HepG2 (cell line): ENCODE results near the gene CAMK2D. TPM values are rescaled to one million over a fixed set of nuclear protein-coding genes. Genes with fewer than 3 reads are reported as not detected.

Experiments
- ASH2L ChIP-seq: fragments of 300-600, 200-600 bp; sonication (generic); IDR thresholded peaks from 2 replicates; pipeline ENCODE4 v1.7.0; 2017; ENCODE audit warnings: low read depth, mild to moderate bottlenecking, moderate library complexity, mixed read lengths, low read length; ENCODE audit not compliant: insufficient read length
- FOXO1 ChIP-seq: sonication (generic); formaldehyde crosslinking; IDR thresholded peaks from 2 replicates; pipeline ENCODE4 v1.4.0; 2020; ENCODE audit warnings: missing genetic modification reagents
- KDM6A ChIP-seq: IDR thresholded peaks from 2 replicates; pipeline ENCODE4 v1.6.1; 2016; ENCODE audit warnings: low read depth
- MAFF ChIP-seq: IDR thresholded peaks from 2 replicates; pipeline ENCODE4 v1.6.1; 2011; ENCODE audit warnings: low read depth, low read length, improper control_type of control experiment
- MAFK ChIP-seq, 2 experiments: IDR thresholded peaks in 1 of 2; conservative IDR thresholded peaks in 1 of 2; 2 replicates each; pipeline ENCODE4 v1.6.1; 2011; ENCODE audit warnings: improper control_type of control experiment in 2 of 2, low read length in 2 of 2
- MED8 ChIP-seq: sonication (generic); formaldehyde crosslinking; IDR thresholded peaks from 2 replicates; pipeline ENCODE4 v1.8.1; 2023; ENCODE audit warnings: mild to moderate bottlenecking, missing genetic modification reagents; ENCODE audit not compliant: insufficient replicate concordance
- NAIF1 ChIP-seq: sonication (generic); formaldehyde crosslinking; IDR thresholded peaks from 2 replicates; pipeline ENCODE4 v1.5.0; 2020; ENCODE audit warnings: mild to moderate bottlenecking, missing genetic modification reagents, borderline replicate concordance
- ZNF33B ChIP-seq: sonication (generic); formaldehyde crosslinking; IDR thresholded peaks from 2 replicates; pipeline ENCODE4 v1.5.1; 2020; ENCODE audit warnings: mild to moderate bottlenecking, missing genetic modification reagents
- ZNF703 ChIP-seq: sonication (generic); formaldehyde crosslinking; IDR thresholded peaks from 2 replicates; pipeline ENCODE4 v1.5.1; 2020; ENCODE audit warnings: missing genetic modification reagents, mild to moderate bottlenecking, moderate library complexity, borderline replicate concordance
- ZNF775 ChIP-seq: sonication (generic); formaldehyde crosslinking; IDR thresholded peaks from 2 replicates; pipeline ENCODE4 v1.4.0; 2020; ENCODE audit warnings: missing genetic modification reagents, mild to moderate bottlenecking, moderate library complexity, borderline replicate concordance
- polyA plus RNA-seq, 8 experiments: library from polyadenylated mRNA; depleted of rRNA in 3 of 8; stranded (reverse) in 7 of 8; unstranded in 1 of 8; fragments of >200 nt; fragmentation: Illumina TruSeq in 4 of 8; extraction: Trizol in 4 of 8; gene quantifications; 2 replicates each; pipeline versions ENCODE4 v1.2.1 to v1.2.3, GENCODE V29; 2011 to 2016; ENCODE audit warnings: low read depth in 4 of 8, missing spikeins in 1 of 8, mixed read lengths in 1 of 8; ENCODE audit not compliant: insufficient read depth in 1 of 8
- total RNA-seq, 5 experiments: library from RNA; depleted of rRNA; stranded (reverse); fragments of >200 nt; fragmentation: Illumina TruSeq; extraction: Trizol; gene quantifications; 2 replicates each; pipeline ENCODE4 v1.2.3, GENCODE V29; 2016; ENCODE audit warnings: low read depth in 1 of 5
- TF ChIP-seq, protein P1 (sequence below): sonication (generic); formaldehyde crosslinking; IDR thresholded peaks from 2 replicates; pipeline ENCODE4 v1.4.0; 2020; ENCODE audit warnings: missing genetic modification reagents
- TF ChIP-seq, protein P2 (sequence below): IDR thresholded peaks from 2 replicates; pipeline ENCODE4 v1.6.1; 2012; ENCODE audit warnings: low read depth, low read length, improper control_type of control experiment
- TF ChIP-seq, protein P3 (sequence below): sonication (generic); formaldehyde crosslinking; IDR thresholded peaks from 2 replicates; pipeline ENCODE4 v1.4.0; 2020; ENCODE audit warnings: missing genetic modification reagents
- TF ChIP-seq, protein P4 (sequence below), 2 experiments: fragments of 450-650 bp in 1 of 2; sonication (generic) in 1 of 2; formaldehyde crosslinking in 1 of 2; IDR thresholded peaks; 2 replicates each; pipeline versions ENCODE4 v1.6.1 to v1.8.0; 2016 to 2022; ENCODE audit warnings: antibody characterized with exemption in 1 of 2, mild to moderate bottlenecking in 1 of 2, missing genetic modification reagents in 1 of 2

CAMK2D gene
- total and polyA plus RNA-seq, 2 of the 13 experiments (the other 11 are each of a cell fraction or from before 2014, with no cell fraction given): 18.0 to 65.4 TPM

DNA sequence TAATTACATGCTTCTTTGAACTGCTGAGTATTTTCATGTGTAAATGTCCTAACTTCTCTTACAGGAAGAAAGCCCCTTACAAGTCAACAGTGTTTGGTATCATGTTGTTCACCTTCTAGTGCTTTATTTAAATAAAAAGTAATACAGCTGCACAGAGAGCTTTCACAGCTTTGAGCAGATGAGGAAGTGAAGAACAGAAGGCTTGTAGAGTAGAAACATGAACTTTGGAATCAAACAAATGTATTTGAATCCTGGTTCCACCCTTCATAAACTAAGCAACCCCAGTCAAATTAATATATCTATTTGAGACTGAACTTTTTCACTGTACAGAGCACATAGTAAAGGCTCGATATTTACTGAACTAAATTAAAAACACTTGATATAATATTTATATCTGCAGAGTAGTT, 120.5 kb downstream of the CAMK2D start (continued):
- TF ChIP-seq MAFF (no peak), NAIF1 (0 out of 2 replicates have a peak, but pooled peaks have one; percentile 35), MAFK (conservative IDR thresholded peaks at IDR 0.05 in 1 of 2, IDR thresholded peaks at IDR 0.05 in 1 of 2; ENCODE audit: low read length in 2 of 2) (no peak), ZNF775 (CRISPR knock-in tag) (no peak), ZNF703 (CRISPR knock-in tag) (no peak), FOXO1 (CRISPR knock-in tag) (no peak), ASH2L (peak; percentile 83), ZNF33B (CRISPR knock-in tag) (no peak), MED8 (CRISPR knock-in tag) (no peak), KDM6A (CRISPR knock-in tag) (peak; percentile 69)
- TF ChIP-seq, protein P1, sequence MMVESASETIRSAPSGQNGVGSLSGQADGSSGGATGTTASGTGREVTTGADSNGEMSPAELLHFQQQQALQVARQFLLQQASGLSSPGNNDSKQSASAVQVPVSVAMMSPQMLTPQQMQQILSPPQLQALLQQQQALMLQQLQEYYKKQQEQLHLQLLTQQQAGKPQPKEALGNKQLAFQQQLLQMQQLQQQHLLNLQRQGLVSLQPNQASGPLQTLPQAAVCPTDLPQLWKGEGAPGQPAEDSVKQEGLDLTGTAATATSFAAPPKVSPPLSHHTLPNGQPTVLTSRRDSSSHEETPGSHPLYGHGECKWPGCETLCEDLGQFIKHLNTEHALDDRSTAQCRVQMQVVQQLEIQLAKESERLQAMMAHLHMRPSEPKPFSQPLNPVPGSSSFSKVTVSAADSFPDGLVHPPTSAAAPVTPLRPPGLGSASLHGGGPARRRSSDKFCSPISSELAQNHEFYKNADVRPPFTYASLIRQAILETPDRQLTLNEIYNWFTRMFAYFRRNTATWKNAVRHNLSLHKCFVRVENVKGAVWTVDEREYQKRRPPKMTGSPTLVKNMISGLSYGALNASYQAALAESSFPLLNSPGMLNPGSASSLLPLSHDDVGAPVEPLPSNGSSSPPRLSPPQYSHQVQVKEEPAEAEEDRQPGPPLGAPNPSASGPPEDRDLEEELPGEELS (CRISPR knock-in tag): peak; percentile 59
- TF ChIP-seq, protein P2, sequence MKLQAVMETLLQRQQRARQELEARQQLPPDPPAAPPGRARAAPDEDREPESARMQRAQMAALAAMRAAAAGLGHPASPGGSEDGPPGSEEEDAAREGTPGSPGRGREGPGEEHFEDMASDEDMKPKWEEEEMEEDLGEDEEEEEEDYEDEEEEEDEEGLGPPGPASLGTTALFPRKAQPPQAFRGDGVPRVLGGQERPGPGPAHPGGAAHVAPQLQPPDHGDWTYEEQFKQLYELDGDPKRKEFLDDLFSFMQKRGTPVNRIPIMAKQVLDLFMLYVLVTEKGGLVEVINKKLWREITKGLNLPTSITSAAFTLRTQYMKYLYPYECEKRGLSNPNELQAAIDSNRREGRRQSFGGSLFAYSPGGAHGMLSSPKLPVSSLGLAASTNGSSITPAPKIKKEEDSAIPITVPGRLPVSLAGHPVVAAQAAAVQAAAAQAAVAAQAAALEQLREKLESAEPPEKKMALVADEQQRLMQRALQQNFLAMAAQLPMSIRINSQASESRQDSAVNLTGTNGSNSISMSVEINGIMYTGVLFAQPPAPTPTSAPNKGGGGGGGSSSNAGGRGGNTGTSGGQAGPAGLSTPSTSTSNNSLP: 0 out of 2 replicates have a peak, but pooled peaks have one; percentile 40
- TF ChIP-seq, protein P3, sequence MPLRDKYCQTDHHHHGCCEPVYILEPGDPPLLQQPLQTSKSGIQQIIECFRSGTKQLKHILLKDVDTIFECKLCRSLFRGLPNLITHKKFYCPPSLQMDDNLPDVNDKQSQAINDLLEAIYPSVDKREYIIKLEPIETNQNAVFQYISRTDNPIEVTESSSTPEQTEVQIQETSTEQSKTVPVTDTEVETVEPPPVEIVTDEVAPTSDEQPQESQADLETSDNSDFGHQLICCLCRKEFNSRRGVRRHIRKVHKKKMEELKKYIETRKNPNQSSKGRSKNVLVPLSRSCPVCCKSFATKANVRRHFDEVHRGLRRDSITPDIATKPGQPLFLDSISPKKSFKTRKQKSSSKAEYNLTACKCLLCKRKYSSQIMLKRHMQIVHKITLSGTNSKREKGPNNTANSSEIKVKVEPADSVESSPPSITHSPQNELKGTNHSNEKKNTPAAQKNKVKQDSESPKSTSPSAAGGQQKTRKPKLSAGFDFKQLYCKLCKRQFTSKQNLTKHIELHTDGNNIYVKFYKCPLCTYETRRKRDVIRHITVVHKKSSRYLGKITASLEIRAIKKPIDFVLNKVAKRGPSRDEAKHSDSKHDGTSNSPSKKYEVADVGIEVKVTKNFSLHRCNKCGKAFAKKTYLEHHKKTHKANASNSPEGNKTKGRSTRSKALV (CRISPR knock-in tag): no peak
- TF ChIP-seq, protein P4, sequence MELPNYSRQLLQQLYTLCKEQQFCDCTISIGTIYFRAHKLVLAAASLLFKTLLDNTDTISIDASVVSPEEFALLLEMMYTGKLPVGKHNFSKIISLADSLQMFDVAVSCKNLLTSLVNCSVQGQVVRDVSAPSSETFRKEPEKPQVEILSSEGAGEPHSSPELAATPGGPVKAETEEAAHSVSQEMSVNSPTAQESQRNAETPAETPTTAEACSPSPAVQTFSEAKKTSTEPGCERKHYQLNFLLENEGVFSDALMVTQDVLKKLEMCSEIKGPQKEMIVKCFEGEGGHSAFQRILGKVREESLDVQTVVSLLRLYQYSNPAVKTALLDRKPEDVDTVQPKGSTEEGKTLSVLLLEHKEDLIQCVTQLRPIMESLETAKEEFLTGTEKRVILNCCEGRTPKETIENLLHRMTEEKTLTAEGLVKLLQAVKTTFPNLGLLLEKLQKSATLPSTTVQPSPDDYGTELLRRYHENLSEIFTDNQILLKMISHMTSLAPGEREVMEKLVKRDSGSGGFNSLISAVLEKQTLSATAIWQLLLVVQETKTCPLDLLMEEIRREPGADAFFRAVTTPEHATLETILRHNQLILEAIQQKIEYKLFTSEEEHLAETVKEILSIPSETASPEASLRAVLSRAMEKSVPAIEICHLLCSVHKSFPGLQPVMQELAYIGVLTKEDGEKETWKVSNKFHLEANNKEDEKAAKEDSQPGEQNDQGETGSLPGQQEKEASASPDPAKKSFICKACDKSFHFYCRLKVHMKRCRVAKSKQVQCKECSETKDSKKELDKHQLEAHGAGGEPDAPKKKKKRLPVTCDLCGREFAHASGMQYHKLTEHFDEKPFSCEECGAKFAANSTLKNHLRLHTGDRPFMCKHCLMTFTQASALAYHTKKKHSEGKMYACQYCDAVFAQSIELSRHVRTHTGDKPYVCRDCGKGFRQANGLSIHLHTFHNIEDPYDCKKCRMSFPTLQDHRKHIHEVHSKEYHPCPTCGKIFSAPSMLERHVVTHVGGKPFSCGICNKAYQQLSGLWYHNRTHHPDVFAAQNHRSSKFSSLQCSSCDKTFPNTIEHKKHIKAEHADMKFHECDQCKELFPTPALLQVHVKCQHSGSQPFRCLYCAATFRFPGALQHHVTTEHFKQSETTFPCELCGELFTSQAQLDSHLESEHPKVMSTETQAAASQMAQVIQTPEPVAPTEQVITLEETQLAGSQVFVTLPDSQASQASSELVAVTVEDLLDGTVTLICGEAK (IDR thresholded peaks at IDR 0.05): no peak
- TF ChIP-seq, protein P4 (CRISPR knock-in tag; IDR thresholded peaks at IDR 0.05): peak; percentile 57; the same call in 1 of the 2 replicates
